Measurements from ENCODE around the gene UBAC2.

GRCh38 chr13:99211421-99212035 lies 10.9 kb downstream of the UBAC2 start:
- TF ChIP-seq, protein P1, sequence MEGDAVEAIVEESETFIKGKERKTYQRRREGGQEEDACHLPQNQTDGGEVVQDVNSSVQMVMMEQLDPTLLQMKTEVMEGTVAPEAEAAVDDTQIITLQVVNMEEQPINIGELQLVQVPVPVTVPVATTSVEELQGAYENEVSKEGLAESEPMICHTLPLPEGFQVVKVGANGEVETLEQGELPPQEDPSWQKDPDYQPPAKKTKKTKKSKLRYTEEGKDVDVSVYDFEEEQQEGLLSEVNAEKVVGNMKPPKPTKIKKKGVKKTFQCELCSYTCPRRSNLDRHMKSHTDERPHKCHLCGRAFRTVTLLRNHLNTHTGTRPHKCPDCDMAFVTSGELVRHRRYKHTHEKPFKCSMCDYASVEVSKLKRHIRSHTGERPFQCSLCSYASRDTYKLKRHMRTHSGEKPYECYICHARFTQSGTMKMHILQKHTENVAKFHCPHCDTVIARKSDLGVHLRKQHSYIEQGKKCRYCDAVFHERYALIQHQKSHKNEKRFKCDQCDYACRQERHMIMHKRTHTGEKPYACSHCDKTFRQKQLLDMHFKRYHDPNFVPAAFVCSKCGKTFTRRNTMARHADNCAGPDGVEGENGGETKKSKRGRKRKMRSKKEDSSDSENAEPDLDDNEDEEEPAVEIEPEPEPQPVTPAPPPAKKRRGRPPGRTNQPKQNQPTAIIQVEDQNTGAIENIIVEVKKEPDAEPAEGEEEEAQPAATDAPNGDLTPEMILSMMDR (IDR thresholded peaks at IDR 0.05 in 8 of 11, conservative IDR thresholded peaks at IDR 0.05 in 3 of 11), result no peak
- TF ChIP-seq POLR2AphosphoS5 (IDR thresholded peaks at IDR 0.05) (no peak), POLR2A (IDR thresholded peaks at IDR 0.05) (no peak)

Measured in spleen (tissue), 7 donors.